GM21390 (cell line): ENCODE data around the gene MLF2.

Experiments
- ATAC-seq: cut with Tn5 transposase; IDR thresholded peaks from one replicate; pipeline ENCODE4 v1.9.1; 2021; ENCODE audit not compliant: unreplicated experiment

The MLF2 gene

GRCh38 chr12:6698352-6699046, 54.4 kb downstream of the MLF2 start:
- no peak for ATAC-seq
